ENCODE results near the gene KLC1.

KLC1 gene

DNA sequence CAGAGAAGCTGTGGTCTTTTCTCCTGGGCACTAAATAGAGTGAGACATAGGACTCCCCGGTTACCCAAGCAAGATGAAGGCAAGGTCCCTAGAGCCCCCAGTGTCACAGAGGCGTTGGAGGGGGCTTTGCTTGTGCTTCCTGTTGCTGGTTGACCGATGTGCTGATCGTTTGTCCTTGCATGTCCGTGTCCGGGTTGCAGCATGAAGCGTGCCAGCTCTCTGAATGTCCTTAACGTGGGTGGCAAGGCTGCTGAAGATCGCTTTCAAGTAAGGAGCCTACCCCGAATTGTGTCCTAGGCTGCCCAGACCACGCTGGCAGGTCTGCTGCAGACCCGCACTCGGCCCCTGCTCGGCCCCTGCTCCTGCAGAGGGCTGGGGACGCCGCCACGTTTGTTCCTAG lies 63.1 kb downstream of the KLC1 start:
- DNase-seq (ENCODE audit: low spot score) = no peak
- in situ Hi-C loops (cut with MboI; ENCODE audit: low sequenced_read_pairs, unreplicated experiment) = no loop called here
- TF ChIP-seq, protein P1, sequence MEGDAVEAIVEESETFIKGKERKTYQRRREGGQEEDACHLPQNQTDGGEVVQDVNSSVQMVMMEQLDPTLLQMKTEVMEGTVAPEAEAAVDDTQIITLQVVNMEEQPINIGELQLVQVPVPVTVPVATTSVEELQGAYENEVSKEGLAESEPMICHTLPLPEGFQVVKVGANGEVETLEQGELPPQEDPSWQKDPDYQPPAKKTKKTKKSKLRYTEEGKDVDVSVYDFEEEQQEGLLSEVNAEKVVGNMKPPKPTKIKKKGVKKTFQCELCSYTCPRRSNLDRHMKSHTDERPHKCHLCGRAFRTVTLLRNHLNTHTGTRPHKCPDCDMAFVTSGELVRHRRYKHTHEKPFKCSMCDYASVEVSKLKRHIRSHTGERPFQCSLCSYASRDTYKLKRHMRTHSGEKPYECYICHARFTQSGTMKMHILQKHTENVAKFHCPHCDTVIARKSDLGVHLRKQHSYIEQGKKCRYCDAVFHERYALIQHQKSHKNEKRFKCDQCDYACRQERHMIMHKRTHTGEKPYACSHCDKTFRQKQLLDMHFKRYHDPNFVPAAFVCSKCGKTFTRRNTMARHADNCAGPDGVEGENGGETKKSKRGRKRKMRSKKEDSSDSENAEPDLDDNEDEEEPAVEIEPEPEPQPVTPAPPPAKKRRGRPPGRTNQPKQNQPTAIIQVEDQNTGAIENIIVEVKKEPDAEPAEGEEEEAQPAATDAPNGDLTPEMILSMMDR (IDR thresholded peaks at IDR 0.05; ENCODE audit: borderline replicate concordance, control extremely low read depth, extremely low read depth, insufficient read depth, missing control alignments) = no peak

DNA sequence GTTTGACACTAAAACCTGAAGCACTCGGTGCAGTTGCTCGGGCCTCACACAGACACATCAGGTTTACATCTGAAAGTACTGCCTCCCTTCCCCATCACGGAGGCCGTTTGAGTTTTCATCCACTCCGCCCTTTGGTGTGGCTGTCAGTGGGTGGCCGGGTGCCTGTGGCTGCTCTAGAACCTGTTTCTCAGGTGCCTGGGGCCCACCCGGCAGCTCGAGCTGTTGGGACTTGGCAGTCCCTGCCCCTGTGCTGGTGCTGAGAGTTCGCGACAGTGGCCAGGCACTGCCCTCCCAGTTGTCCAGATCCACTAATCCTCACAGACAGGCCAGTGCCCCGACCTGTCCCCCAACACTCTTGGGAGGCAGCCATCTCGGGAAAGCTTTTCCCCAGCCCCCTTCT lies 63.9 kb downstream of the KLC1 start:
- in situ Hi-C loops (cut with MboI; ENCODE audit: low sequenced_read_pairs, unreplicated experiment) = no loop called here
- DNase-seq (ENCODE audit: low spot score) = no peak
- TF ChIP-seq, protein P1 (IDR thresholded peaks at IDR 0.05; ENCODE audit: borderline replicate concordance, control extremely low read depth, extremely low read depth, insufficient read depth, missing control alignments) = no peak

DNA sequence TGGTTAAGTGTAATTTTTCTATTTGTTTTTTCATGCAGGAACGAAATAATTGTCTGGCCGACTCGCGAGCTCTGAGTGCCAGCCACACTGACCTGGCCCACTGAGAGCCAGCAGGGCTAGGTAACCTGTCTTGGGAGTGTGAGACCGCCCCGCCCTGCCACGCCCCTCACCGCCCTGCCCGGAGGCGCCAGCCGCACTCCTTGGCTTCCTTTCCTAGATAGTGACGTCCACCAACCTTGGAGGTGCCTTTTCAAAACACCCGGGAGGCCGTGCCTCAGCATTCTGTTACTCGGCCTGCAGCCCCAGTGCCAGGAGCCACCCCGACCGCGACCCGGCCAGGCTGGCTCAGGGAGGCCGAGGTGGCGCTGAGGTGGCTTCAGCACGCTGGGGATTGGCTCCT lies 64.5 kb downstream of the KLC1 start:
- no peak for DNase-seq (ENCODE audit: low spot score)

DNA sequence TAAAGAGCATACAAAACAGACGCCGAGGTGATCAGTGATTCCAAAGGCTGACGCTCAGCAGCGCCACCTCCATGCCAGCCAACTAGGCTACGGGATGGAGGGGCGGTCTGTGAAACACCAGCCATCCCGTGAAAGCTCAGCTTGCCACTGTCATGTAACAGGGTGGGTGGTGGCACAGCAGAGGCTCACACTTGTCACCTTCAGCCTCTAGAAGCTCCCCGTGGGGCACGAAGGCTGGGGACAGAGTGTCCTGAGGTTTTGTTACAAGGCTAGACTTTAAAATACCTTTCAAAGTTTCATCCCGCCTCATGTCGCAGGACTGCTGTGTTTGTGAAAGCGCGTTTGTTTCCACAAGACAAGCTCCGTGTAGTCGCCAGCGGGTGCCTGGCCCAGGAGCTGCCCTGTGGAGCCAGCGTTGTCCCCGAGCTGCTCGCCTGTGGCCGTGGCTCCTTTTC lies 65.6 kb downstream of the KLC1 start:
- in situ Hi-C loops (cut with MboI; ENCODE audit: low sequenced_read_pairs, unreplicated experiment) = no loop called here
- TF ChIP-seq, protein P1 (IDR thresholded peaks at IDR 0.05; ENCODE audit: borderline replicate concordance, control extremely low read depth, extremely low read depth, insufficient read depth, missing control alignments) = no peak
- DNase-seq (ENCODE audit: low spot score) = no peak

More for the DNA sequence above, 64.5 kb downstream of the KLC1 start:
- TF ChIP-seq, protein P1 (IDR thresholded peaks at IDR 0.05; ENCODE audit: borderline replicate concordance, control extremely low read depth, extremely low read depth, insufficient read depth, missing control alignments) = no peak
- in situ Hi-C loops (cut with MboI; ENCODE audit: low sequenced_read_pairs, unreplicated experiment) = no loop called here

DNA sequence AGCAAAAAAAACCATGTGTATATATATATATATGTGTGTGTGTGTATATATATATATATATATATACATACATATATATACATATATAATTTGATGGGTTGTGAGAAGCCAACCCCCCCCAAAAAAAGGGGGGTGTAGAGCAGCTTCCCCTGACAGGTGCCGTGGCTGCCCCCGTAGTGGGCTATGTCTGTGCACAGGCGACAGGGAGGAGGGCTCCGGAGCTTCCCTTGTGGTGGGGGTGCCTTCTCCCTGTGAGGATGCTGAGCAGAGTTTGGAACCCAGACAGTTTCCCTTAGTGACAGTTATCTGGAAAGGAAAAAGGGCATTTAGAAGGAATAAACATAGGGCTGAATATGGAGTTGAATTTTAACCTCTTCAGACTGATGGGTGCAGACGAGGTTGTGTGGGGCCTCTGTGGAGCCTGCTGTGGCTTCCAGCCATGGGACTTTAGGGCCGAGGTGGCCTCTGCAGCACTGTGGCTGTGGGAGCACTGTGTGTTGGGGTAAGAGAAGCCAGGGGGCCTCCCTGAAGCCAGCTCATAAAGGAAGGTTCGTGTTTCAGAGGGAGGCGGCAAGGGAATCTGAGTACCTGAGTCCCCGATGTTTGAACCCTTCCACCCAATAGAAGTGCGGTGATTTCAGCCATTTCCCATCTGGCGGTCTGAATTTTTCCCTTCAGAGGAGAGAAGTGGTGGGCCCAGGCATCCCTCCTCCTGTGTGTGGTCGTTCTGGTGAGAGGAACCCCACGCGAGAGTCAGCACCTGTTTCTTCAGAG lies 66.5 kb downstream of the KLC1 start:
- TF ChIP-seq, protein P1 (IDR thresholded peaks at IDR 0.05; ENCODE audit: borderline replicate concordance, control extremely low read depth, extremely low read depth, insufficient read depth, missing control alignments) = no peak
- in situ Hi-C loops (cut with MboI; ENCODE audit: low sequenced_read_pairs, unreplicated experiment) = no loop called here
- DNase-seq (ENCODE audit: low spot score) = no peak

DNA sequence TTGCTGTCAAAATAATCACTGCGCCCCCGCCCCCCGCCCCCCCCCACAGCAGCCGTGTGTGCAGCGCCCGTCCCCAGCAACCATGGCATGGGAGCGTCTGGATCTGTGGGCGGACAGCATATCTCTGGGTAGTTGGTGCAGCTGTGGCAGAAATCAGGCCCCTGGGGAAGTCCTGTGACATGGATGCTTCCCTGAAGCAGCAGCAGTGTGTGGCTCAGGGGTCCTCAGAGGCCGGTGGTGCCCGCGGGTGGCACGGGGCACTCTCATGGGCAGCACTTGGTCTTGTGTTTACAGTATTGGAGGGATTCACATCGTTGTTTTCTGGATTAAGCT lies 67.0 kb downstream of the KLC1 start:
- no peak for DNase-seq (ENCODE audit: low spot score)
- TF ChIP-seq, protein P1 (IDR thresholded peaks at IDR 0.05; ENCODE audit: borderline replicate concordance, control extremely low read depth, extremely low read depth, insufficient read depth, missing control alignments) = no peak
- in situ Hi-C loops (cut with MboI; ENCODE audit: low sequenced_read_pairs, unreplicated experiment) = no loop called here
